ENCODE results near the gene TBC1D12. TPM values are rescaled to one million over a fixed set of nuclear protein-coding genes. Genes with fewer than 3 reads are reported as not detected.
A peak's percentile ranks its signal among the peaks of the same experiment; 100 is the strongest.

Gene TBC1D12
- total and polyA plus RNA-seq, 2 donors (not counting 3 experiments of a cell fraction or from before 2014, with no cell fraction given): 2.9 to 7.3 TPM

DNA sequence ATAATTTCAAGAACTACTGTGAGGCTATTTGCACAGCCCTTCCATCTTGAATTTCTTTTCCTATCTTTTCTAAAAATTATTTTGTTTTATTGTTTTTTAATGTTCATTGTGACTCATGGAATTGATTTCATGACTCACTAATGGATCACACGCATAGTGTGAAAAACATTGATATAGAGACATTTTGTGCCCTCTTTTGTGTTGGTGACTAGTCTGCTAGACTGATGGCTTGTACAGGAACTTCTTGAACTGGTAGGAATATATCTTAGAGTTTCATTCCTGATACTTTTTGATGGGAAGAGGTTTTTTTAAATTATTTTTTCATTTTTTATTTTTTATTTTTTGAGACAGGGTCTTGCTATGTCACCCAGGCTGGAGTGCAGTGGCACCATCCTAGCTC is 27.0 kb upstream of the TBC1D12 start:
- ChIA-PET CTCF (no interaction called here), POLR2A (no interaction called here)
- Histone ChIP-seq H3K27ac (ENCODE audit: insufficient read depth, low read depth, low read length) (no peak overlapping the region), H3K9me1 (replicated peaks; ENCODE audit: control insufficient read depth, extremely low read depth, insufficient read depth, low read length) (no peaks in the 10 kb centered on the region), H2AFZ (ENCODE audit: low read depth, low read length) (no peak overlapping the region), H3K4me3 (replicated peaks in 1 of 3; ENCODE audit: insufficient read depth in 1 of 3, low read depth in 1 of 3, low read length in 3 of 3) (no peak overlapping the region), H3K79me2 (ENCODE audit: control insufficient read depth, insufficient read depth, low read length) (no peaks in the 10 kb centered on the region), H3K4me2 (ENCODE audit: insufficient read depth, low read length) (no peak overlapping the region), H3K27me3 (ENCODE audit: control insufficient read depth in 2 of 2, insufficient read depth in 2 of 2, low read length in 2 of 2) (peaks cover 0 to 2% of the 10 kb centered on the region in 2 experiments), H4K20me1 (replicated peaks; ENCODE audit: control insufficient read depth, extremely low read depth, insufficient read depth, low read length) (no peaks in the 10 kb centered on the region), H3K4me1 (ENCODE audit: control insufficient read depth, extremely low read depth, insufficient read depth, low read length) (no peaks in the 10 kb centered on the region), H3K36me3 (ENCODE audit: control insufficient read depth in 2 of 2, extremely low read depth in 1 of 2, insufficient read depth in 2 of 2, low read length in 2 of 2) (no peaks in the 10 kb centered on the region), H3K9me3 (replicated peaks; ENCODE audit: control insufficient read depth, insufficient read depth, low read length) (no peaks in the 10 kb centered on the region), H3K9ac (replicated peaks; ENCODE audit: extremely low read depth, insufficient read depth, low read length) (no peak overlapping the region)
- FAIRE-seq (no peak), DNase-seq (ENCODE audit: low read depth, low spot score) (no peak)
- dilution Hi-C loops (cut with MboI; ENCODE audit: extremely low pct_ligation_motif_present, low sequenced_read_pairs) (no loop called here), intact Hi-C loops (cut with micrococcal nuclease) (no loop called here)
- BruUV-seq (replicated peaks): no TSS peak
- TF ChIP-seq FOS (IDR thresholded peaks at IDR 0.05; ENCODE audit: borderline replicate concordance, insufficient read depth, low read length) (peak; percentile 19), JUN (IDR thresholded peaks at IDR 0.05; ENCODE audit: borderline replicate concordance, insufficient read depth, insufficient read length, low read depth) (no peak)

DNA sequence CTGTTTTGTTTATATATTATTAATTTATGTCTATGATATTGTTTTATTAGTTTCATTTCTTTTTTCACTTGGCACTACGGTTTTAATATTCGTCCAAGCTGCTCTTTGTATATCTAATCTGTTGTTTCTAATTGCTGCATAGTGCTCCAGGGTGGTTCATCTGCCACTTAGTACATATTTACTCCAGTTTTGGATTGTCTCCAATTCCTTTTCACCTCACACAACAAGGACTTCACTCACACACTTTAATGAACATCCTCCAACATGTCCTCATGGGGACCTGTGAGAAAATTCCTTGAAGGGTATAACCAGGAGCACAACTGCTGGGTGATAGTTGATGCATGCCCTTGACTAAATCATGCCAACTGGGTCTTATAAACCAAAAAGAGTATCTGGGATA is 25.5 kb upstream of the TBC1D12 start:
- Histone ChIP-seq H3K4me2 (ENCODE audit: insufficient read depth, low read length) (no peak overlapping the region), H4K20me1 (replicated peaks; ENCODE audit: control insufficient read depth, extremely low read depth, insufficient read depth, low read length) (no peaks in the 10 kb centered on the region), H3K79me2 (ENCODE audit: control insufficient read depth, insufficient read depth, low read length) (no peaks in the 10 kb centered on the region), H3K36me3 (ENCODE audit: control insufficient read depth in 2 of 2, extremely low read depth in 1 of 2, insufficient read depth in 2 of 2, low read length in 2 of 2) (no peaks in the 10 kb centered on the region), H3K27me3 (ENCODE audit: control insufficient read depth in 2 of 2, insufficient read depth in 2 of 2, low read length in 2 of 2) (peaks cover 0 to 2% of the 10 kb centered on the region in 2 experiments), H3K9me1 (replicated peaks; ENCODE audit: control insufficient read depth, extremely low read depth, insufficient read depth, low read length) (no peaks in the 10 kb centered on the region), H3K9me3 (replicated peaks; ENCODE audit: control insufficient read depth, insufficient read depth, low read length) (no peaks in the 10 kb centered on the region), H3K4me1 (ENCODE audit: control insufficient read depth, extremely low read depth, insufficient read depth, low read length) (no peaks in the 10 kb centered on the region), H3K27ac (ENCODE audit: insufficient read depth, low read depth, low read length) (no peak overlapping the region), H2AFZ (ENCODE audit: low read depth, low read length) (no peak overlapping the region), H3K9ac (replicated peaks; ENCODE audit: extremely low read depth, insufficient read depth, low read length) (no peak overlapping the region), H3K4me3 (replicated peaks in 1 of 3; ENCODE audit: insufficient read depth in 1 of 3, low read depth in 1 of 3, low read length in 3 of 3) (no peak overlapping the region)
- DNase-seq (ENCODE audit: low read depth, low spot score): no peak
- TF ChIP-seq POLR2A (IDR thresholded peaks at IDR 0.05; ENCODE audit: low read depth, low read length) (no peak), EZH2 (IDR thresholded peaks at IDR 0.05; ENCODE audit: borderline replicate concordance, low read depth, low read length, severe bottlenecking) (no peak), MYC (IDR thresholded peaks at IDR 0.05; ENCODE audit: low read depth, low read length) (no peak), POLR2AphosphoS5 (IDR thresholded peaks at IDR 0.05; ENCODE audit: insufficient read depth, low read depth, low read length) (no peak), JUN (IDR thresholded peaks at IDR 0.05; ENCODE audit: borderline replicate concordance, insufficient read depth, insufficient read length, low read depth) (no peak), FOS (IDR thresholded peaks at IDR 0.05; ENCODE audit: borderline replicate concordance, insufficient read depth, low read length) (no peak), GATA2 (IDR thresholded peaks at IDR 0.05; ENCODE audit: insufficient read depth, insufficient read length, low read depth, low read length) (no peak)
- TF ChIP-seq, protein P1, sequence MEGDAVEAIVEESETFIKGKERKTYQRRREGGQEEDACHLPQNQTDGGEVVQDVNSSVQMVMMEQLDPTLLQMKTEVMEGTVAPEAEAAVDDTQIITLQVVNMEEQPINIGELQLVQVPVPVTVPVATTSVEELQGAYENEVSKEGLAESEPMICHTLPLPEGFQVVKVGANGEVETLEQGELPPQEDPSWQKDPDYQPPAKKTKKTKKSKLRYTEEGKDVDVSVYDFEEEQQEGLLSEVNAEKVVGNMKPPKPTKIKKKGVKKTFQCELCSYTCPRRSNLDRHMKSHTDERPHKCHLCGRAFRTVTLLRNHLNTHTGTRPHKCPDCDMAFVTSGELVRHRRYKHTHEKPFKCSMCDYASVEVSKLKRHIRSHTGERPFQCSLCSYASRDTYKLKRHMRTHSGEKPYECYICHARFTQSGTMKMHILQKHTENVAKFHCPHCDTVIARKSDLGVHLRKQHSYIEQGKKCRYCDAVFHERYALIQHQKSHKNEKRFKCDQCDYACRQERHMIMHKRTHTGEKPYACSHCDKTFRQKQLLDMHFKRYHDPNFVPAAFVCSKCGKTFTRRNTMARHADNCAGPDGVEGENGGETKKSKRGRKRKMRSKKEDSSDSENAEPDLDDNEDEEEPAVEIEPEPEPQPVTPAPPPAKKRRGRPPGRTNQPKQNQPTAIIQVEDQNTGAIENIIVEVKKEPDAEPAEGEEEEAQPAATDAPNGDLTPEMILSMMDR (IDR thresholded peaks at IDR 0.05; ENCODE audit: extremely low read depth in 1 of 2, insufficient read depth in 1 of 2, low read depth in 1 of 2, low read length in 2 of 2): no peak
- TF ChIP-seq, protein P2, sequence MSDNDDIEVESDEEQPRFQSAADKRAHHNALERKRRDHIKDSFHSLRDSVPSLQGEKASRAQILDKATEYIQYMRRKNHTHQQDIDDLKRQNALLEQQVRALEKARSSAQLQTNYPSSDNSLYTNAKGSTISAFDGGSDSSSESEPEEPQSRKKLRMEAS (IDR thresholded peaks at IDR 0.05; ENCODE audit: insufficient read depth, insufficient read length): no peak
- intact Hi-C loops (cut with micrococcal nuclease): no loop called here
- POLR2A ChIA-PET: interaction anchor here (0.6 kb wide), 1 partner anchor 390 kb away, joined by 5 read pairs; no protein-coding TSS in a partner anchor
- no TSS peak for BruUV-seq (replicated peaks)
- CTCF ChIA-PET: no interaction called here
- no peak for FAIRE-seq
- dilution Hi-C loops (cut with MboI; ENCODE audit: extremely low pct_ligation_motif_present, low sequenced_read_pairs): no loop called here

Data from endothelial cell of umbilical vein (primary cell).